ENCODE measurements around the gene ANKH. TPM values are rescaled to one million over a fixed set of nuclear protein-coding genes. Genes with fewer than 3 reads are reported as not detected.

The ANKH gene
- polyA plus RNA-seq, 4 donors = 12.3 to 21.0 (median 13.9) TPM

DNA sequence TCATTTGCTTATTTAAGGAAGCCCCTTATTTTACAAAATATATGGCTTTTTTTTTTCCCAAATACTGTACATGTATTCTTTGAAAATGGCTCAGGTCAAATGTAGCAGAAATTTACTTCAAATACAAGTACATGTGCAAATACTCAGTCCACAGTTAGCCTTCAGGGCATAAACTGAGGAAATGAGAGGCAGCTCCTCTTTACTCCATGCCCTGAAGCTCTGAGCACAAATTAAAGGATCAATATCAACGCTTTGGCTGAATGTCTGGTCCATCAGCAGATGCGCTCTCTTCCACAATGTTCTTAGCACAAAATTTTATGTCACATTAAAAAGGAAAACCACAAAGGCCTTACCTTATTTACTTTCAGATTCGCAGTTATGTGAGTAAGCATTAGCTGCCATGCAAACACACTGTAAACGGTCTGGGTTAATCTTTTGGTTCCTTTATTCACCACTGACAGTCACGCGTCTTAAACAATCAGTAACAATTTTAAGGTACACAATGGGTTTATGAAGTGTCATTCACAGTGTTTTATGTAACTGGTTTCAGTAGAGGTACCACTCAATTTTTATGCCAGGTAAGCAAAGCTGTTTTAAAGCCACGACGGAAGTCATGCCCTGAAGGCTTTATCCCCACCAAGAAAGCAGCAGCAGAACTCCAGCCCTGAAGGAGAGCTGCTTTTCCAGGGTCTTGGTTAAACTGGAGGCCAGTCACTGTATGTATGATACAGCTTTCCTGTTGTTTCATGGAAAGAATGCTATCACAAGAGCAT lies 103.7 kb downstream of the ANKH start:
- no peak for DNase-seq (ENCODE audit: low read depth in 4 of 4, low spot score in 3 of 4)

DNA sequence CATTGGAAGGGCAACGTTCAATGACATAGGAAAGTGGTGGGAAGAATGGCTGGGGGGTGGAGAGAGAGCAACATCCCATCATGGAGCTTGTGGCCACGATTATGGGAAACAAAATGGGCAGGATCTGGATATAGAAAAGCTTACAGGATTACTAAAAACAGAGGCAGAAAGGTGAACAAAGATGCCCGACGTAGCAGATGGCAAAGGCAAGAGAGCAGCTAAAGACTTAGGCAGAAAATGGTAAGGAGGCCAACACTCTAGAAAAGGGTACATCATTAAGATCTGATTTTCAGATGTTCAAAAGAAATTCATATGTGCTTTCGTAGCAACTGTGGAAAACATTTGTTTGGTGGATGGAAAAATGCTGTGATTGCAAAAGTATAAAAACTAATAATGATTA lies 104.5 kb downstream of the ANKH start:
- no peak for DNase-seq (ENCODE audit: low read depth in 4 of 4, low spot score in 3 of 4)

- DNase-seq (ENCODE audit: low read depth in 4 of 4, low spot score in 3 of 4) = no peak
Measured at GRCh38 chr5:14766584-14766983, 105.0 kb downstream of the ANKH start.

- DNase-seq (ENCODE audit: low read depth in 4 of 4, low spot score in 3 of 4) = no peak
Measured at GRCh38 chr5:14765587-14765986, 106.0 kb downstream of the ANKH start.

GRCh38 chr5:14762549-14763216 lies 108.9 kb downstream of the ANKH start:
- no peak for DNase-seq (ENCODE audit: low read depth in 4 of 4, low spot score in 3 of 4)

DNA sequence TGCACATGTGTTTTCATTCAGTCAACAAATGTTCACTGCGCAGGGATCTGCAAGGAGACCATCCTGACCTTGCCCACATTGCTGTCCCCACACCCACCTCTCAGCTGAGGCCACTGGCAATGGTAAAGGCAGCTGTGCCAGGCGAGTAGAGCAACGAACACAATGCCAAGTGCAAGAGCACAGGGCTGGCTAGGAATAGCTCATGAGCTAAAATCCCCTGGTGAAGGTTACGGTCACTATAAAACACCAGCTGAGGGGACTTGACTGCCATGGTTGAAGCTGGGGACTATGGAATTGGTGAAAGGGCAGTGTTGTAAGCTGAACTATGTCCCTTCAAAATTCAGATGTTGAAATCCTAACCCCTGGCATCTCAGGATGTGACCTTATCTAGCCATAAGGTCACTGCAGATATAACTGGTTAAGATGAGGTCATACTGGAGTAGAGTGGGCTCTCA lies 111.0 kb downstream of the ANKH start:
- no peak for DNase-seq (ENCODE audit: low read depth in 4 of 4, low spot score in 3 of 4)

DNA sequence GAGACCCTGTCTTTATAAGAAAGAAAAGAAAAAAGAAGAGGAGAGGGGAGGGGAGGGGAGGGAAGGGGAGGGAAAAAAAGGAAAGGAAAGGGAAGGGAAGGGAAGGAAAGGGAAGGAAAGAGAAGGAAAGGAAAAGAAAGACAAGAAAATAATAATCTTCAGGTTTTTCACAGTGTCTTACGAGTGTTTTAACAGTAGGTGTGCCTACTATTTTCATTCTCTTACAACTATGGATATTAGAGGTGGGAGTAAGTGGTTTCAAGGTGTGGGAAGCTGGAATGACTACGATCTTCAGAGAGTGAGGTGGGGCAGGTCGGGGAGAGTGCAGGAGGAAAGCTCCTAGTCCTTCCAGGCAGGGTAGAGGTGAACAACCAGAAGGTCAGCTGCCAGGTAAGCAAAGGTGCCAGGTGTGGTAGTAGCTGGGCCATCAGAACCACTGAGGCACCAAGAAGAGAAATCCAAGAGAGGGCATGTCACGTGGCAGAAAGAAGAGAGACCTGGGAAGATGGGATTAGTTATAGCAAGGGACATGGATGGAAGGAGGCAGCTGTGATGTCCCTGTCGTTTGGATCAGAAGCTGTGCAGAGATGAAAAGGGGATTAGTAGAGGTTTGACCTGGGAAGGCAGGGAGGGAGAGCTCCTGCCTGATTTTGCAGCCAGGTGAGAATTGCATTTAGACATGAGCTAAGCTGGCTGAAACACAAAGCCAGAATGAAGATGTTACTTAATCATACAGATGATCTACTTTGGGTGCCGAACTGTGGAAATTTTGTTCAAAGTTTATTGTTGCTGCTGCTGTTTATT lies 111.6 kb downstream of the ANKH start:
- DNase-seq (ENCODE audit: low read depth in 4 of 4, low spot score in 3 of 4) = no peak

- DNase-seq (ENCODE audit: low read depth in 4 of 4, low spot score in 3 of 4) = no peak
Measured at GRCh38 chr5:14757850-14758249, 113.7 kb downstream of the ANKH start.

DNA sequence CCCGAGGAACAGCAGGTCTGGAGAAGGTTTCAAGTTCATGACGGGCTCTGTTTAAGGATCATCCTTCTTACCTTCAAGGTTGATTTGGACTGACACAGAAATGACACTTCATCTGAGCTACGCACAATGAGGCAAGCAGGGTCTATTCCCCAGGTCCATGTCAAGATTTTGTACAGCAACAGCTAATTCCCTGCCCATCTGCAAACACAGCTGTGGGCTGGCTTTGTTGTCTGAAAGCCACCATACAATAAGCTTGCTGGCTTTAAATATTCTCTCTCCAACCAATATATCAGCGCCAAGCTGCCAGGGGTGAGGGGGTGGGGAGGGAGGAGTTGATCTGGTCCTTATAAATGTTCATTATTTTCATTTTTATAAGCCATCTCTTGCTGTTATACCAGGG lies 115.1 kb downstream of the ANKH start:
- DNase-seq (ENCODE audit: low read depth in 4 of 4, low spot score in 3 of 4) = no peak

DNA sequence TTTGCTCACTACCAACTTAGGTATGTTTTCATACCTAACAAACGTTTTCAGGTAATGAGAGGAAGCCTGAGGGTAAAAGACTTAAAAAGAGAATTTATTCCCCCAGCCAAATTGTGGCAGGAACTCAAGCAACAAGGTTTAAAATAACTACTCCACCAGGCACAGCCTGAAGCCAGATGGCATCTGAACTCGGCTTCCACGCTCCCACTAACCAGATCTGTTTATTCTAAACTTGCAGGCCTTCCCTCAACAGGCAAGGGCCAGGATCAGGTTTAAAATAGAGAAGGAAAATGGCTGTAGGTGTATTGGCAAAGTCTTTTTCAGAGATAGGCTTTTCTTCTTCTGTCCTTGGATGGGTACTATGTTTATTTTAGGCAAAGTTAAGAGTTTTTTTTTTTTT lies 117.6 kb downstream of the ANKH start:
- DNase-seq (ENCODE audit: low read depth in 4 of 4, low spot score in 3 of 4) = no peak

GRCh38 chr5:14753292-14753691 lies 118.3 kb downstream of the ANKH start:
- DNase-seq (ENCODE audit: low read depth in 4 of 4, low spot score in 3 of 4) = no peak

GRCh38 chr5:14752497-14753071 lies 119.0 kb downstream of the ANKH start:
- DNase-seq (ENCODE audit: low read depth in 4 of 4, low spot score in 3 of 4) = no peak

GRCh38 chr5:14750712-14751111 lies 120.9 kb downstream of the ANKH start:
- DNase-seq (ENCODE audit: low read depth in 4 of 4, low spot score in 3 of 4) = no peak

DNA sequence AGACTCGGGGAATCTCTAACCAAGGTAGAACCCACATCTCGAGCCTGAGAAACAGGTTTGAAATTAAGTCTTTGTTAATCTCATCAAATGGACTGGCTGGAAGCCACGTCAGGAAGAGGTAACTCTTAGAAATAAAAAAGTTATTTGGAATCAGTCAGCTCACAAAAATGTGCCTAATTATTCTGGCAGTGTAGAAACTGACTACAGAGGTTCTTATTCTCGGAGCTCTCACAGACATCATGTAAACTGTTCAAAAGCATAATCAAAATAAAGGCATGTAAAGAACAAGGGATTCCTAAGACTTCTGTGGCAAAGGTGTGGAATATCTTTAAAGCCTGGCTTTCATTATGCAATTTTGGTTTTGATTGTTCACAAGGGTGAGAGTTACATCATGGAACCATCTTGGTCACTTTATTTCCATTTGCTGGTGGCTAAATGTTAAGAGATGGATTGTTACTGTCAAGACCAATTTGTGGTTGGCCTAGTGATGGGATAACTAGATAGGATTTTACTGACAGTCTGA lies 121.9 kb downstream of the ANKH start:
- no peak for DNase-seq (ENCODE audit: low read depth in 4 of 4, low spot score in 3 of 4)

- no peak for DNase-seq (ENCODE audit: low read depth in 4 of 4, low spot score in 3 of 4)
Measured at GRCh38 chr5:14748180-14748900, 123.2 kb downstream of the ANKH start.

GRCh38 chr5:14745753-14746152 lies 125.8 kb downstream of the ANKH start:
- DNase-seq (ENCODE audit: low read depth in 4 of 4, low spot score in 3 of 4) = no peak

DNA sequence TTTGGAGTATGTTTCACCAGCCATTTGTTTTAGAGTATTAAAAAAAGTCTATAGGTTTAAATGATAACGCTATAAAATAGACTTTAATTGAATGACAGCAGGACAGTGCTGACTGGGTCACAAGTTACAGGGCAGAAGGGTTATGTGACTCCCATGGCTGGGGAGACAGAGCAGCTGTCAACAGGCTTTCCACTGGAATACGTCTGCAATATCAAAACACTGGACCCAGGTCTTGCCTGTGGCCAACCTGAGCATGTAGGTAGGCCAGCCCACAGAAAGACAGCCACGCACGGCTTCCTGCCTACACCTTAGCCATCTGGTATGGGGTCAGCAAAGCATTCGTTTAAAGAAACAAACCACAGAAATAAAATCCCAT lies 126.4 kb downstream of the ANKH start:
- DNase-seq (ENCODE audit: low read depth in 4 of 4, low spot score in 3 of 4) = no peak

DNA sequence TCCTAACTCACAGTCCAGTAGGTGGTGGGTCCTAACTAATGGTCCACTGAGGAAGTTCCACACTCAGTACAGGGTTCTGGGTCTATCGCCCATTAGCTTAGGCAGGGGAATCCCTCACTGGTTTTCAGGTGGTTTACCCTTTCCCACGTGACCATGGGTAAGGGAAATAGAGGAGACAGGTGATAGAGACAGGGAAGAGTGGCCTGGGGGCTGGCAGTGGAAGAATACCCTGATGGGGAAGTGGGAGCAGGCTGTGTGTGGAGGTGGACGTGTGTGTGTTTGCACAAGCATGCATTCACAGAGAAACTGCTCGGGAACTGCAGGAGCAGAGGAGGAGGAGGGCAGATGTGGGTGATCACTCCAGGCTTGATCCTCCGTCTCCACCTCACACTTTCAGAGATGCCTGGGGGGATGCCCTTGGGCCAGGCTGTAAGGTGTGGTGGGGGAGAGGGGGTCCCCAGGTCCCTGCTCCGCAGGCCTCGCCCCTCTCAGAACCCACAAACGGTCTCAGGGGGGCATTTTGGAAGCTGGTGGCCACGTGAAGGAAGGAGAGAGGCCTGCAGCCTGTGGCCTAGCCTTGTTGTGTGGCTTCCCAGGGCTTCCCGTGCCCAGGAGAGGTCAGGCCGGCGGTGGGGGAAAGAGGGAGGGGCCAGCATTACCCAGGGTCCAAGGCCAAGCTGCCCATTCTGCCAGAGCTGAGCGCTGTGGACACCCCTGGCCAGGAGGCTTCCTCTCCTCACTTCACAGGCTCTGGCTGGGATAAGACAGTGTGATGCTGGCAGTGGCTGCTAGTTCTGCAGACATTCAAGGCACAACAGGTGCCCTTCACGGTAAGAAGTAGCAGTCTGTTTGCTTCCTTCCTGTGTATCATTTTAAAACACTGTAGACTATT lies 127.0 kb downstream of the ANKH start:
- no peak for DNase-seq (ENCODE audit: low read depth in 4 of 4, low spot score in 3 of 4)

DNA sequence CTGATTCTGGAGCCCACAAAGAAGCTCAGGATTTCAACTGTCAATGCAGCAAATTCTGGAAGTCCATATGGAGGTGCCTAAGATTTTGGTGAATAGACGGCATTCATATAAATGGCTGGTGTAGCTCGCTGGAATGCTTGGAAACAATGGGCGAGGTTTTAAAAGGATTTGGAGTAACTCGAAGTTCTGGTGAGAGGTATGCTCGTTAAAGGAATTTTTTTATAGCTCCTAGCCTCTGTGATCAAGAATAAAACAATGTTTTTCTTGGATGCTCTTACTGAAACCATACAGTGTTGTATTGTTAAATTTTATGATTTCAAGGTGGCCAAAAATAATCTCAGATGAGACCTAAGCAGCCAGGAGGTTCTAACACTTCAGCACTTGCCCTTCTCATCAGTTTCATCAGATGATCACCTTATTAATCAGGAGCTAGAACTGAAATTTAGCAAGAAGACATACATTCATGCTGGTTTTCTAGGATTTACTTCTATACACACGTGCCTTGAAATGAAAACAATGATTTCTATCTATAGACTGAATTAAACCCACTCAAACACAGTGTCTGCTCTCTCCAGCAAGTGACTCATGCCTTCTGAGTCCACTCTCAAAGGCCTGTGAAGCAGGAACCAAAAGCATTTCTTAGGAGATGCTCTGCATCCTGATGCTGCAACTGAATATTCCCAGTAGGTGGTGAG lies 127.8 kb downstream of the ANKH start:
- DNase-seq (ENCODE audit: low read depth in 4 of 4, low spot score in 3 of 4) = no peak
